Keratinocyte (primary cell): Measurements from ENCODE around the gene SNX30.

Source experiments
- CTCF ChIP-seq, 3 experiments: IDR thresholded peaks in 1 of 3; conservative IDR thresholded peaks in 1 of 3; optimal IDR thresholded peaks in 1 of 3; 2 replicates in 2 of 3; 3 replicates in 1 of 3; pipeline versions ENCODE3 to v1.5.1; 2011; ENCODE audit warnings: low read length in 3 of 3, mild to moderate bottlenecking in 3 of 3, moderate library complexity in 2 of 3, control low read depth in 1 of 3, inconsistent platforms in 1 of 3; ENCODE audit not compliant: insufficient read depth in 2 of 3; ENCODE audit errors: extremely low read depth in 1 of 3
- EZH2 ChIP-seq: IDR thresholded peaks from one replicate; pipeline ENCODE4 v1.6.1; 2012; ENCODE audit warnings: inconsistent platforms, mild to moderate bottlenecking, low read length, moderate library complexity

GRCh38 chr9:112809351-112809848 lies 58.8 kb downstream of the SNX30 start:
- no peak for TF ChIP-seq EZH2
- TF ChIP-seq CTCF (optimal IDR thresholded peaks at IDR 0.05 in 1 of 3, IDR thresholded peaks at IDR 0.05 in 1 of 3, conservative IDR thresholded peaks at IDR 0.05 in 1 of 3; ENCODE audit: extremely low read depth in 1 of 3, insufficient read depth in 2 of 3, low read length in 3 of 3) = no peak
